Panc1 (cell line): ENCODE measurements around the gene NAGS.

Experiments
- CTCF ChIP-seq: fragments of 450-650 bp; IDR thresholded peaks from 2 replicates; pipeline ENCODE4 v1.5.1; 2017; ENCODE audit warnings: mild to moderate bottlenecking
- REST ChIP-seq, 2 experiments: IDR thresholded peaks; 2 replicates each; pipeline ENCODE4 v1.6.1; 2011 to 2012; ENCODE audit warnings: low read depth in 2 of 2, control low read depth in 1 of 2, low read length in 1 of 2, mild to moderate bottlenecking in 1 of 2, moderate library complexity in 1 of 2; ENCODE audit not compliant: insufficient read depth in 1 of 2
- SIN3A ChIP-seq: IDR thresholded peaks from 2 replicates; pipeline ENCODE4 v1.6.1; 2012; ENCODE audit warnings: low read depth, mild to moderate bottlenecking, low read length, moderate library complexity, borderline replicate concordance; ENCODE audit not compliant: insufficient read depth

GRCh38 chr17:44024853-44025252 is 20.4 kb downstream of the NAGS start:
- TF ChIP-seq REST (IDR thresholded peaks at IDR 0.05; ENCODE audit: insufficient read depth in 1 of 2, low read depth in 2 of 2, low read length in 1 of 2) (no peak), CTCF (no peak), SIN3A (no peak)
